ENCODE results near the gene SLC8A2. TPM values are rescaled to one million over a fixed set of nuclear protein-coding genes. Genes with fewer than 3 reads are reported as not detected.

Gene SLC8A2
- total and polyA plus RNA-seq, 2 of the 4 experiments (the other 2 are of a cell fraction): 0.05 TPM; not detected in 1

DNA sequence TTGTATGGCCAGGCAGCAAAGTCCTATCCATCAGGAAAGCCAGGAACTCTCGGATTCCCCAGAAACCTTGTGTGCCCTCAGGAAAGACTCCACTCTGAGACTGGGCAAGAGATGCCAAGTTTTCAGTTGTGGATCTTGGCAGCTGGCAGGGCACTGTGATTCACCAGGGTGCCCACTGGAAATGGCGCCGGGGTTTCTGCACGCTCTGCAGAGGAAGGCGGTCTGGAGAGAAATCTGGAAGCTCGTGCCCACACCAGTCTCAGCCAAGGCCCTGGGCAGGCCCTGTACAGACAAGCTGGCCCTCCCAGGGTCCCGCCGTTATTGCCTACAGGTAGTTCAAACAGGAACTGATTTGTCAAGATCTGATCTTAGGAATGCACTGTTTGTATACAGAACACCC, 38.3 kb upstream of the SLC8A2 start:
- no peak overlapping the region for H3K14ac ChIP-seq (replicated peaks; ENCODE audit: low read depth, low read length)
- no peak overlapping the region for H4K91ac ChIP-seq (ENCODE audit: insufficient read depth, low read depth, low read length)
- TF ChIP-seq RFX5 (IDR thresholded peaks at IDR 0.05; ENCODE audit: low read depth, low read length): no peak
- no peak for TF ChIP-seq MXI1 (IDR thresholded peaks at IDR 0.05; ENCODE audit: borderline replicate concordance, low read depth, low read length)
- no peak for TF ChIP-seq MAZ (IDR thresholded peaks at IDR 0.05; ENCODE audit: borderline replicate concordance, low read depth, low read length)
- TF ChIP-seq CHD1 (IDR thresholded peaks at IDR 0.05; ENCODE audit: low read depth, low read length): no peak
- 86% methylated on average over 5 of the region's 8 CpGs; no CpG with 5 or more reads in 1 of the 2 experiments for WGBS, 2 experiments (ENCODE audit: extremely low coverage in 2 of 2, insufficient read length in 1 of 2)
- H4K20me1 ChIP-seq (ENCODE audit: insufficient read depth, low read length): peaks cover 75% of the 10 kb centered on the region
- dilution Hi-C loops (cut with HindIII; ENCODE audit: low sequenced_read_pairs, unreplicated experiment): no loop called here
- H4K8ac ChIP-seq (ENCODE audit: low read depth in 2 of 2, low read length in 2 of 2): no peak overlapping the region
- H3K79me1 ChIP-seq (ENCODE audit: low read depth in 1 of 2, low read length in 2 of 2): peaks cover 39 to 94% of the 10 kb centered on the region in 2 experiments
- no peak overlapping the region for H3K27ac ChIP-seq (ENCODE audit: insufficient read depth, low read length)
- no peak overlapping the region for H3K4me2 ChIP-seq (ENCODE audit: low read depth, low read length)
- CTCF ChIA-PET: interaction anchor here (1.6 kb wide), 1 partner anchor 189 kb away, joined by 3 read pairs; no protein-coding TSS in a partner anchor
- no peaks in the 10 kb centered on the region for H3K27me3 ChIP-seq (ENCODE audit: control insufficient read depth, insufficient read depth, low read length)
- H3K4me1 ChIP-seq (ENCODE audit: control insufficient read depth, insufficient read depth, low read length): peaks cover 18% of the 10 kb centered on the region
- no peak overlapping the region for H3K9ac ChIP-seq (ENCODE audit: low read depth, low read length)
- H2AK9ac ChIP-seq (replicated peaks; ENCODE audit: low read depth, low read length, poor library complexity): no peak overlapping the region
- H2BK5ac ChIP-seq (ENCODE audit: low read depth, low read length, poor library complexity, severe bottlenecking): no peak overlapping the region
- in situ Hi-C loops (cut with MboI; ENCODE audit: low sequenced_read_pairs): no loop called here
- DNase-seq (no peak), ATAC-seq (ENCODE audit: low read depth) (no peak)
- H3K9me1 ChIP-seq (ENCODE audit: insufficient read depth, low read length): peaks cover 20% of the 10 kb centered on the region
- H4K5ac ChIP-seq (ENCODE audit: low read depth, low read length): no peak overlapping the region
- no peak overlapping the region for H2AK5ac ChIP-seq (ENCODE audit: low read depth, low read length)
- H3K4ac ChIP-seq (ENCODE audit: low read depth, low read length): no peak overlapping the region
- no peak overlapping the region for H2BK15ac ChIP-seq (ENCODE audit: low read depth, low read length)
- no peak overlapping the region for H2AFZ ChIP-seq (replicated peaks; ENCODE audit: low read length, poor library complexity)
- peaks cover 3% of the 10 kb centered on the region for H3K36me3 ChIP-seq (ENCODE audit: control insufficient read depth, insufficient read depth, low read length)
- no peak overlapping the region for H3K56ac ChIP-seq (ENCODE audit: extremely low read depth, insufficient read depth, low read length)
- H3K9me3 ChIP-seq (ENCODE audit: control insufficient read depth, insufficient read depth, low read length): no peaks in the 10 kb centered on the region
- no peak overlapping the region for H3K4me3 ChIP-seq (ENCODE audit: insufficient read depth, low read depth, low read length)
- H3K18ac ChIP-seq (ENCODE audit: low read depth, low read length): no peak overlapping the region
- BruUV-seq (replicated peaks): no TSS peak
- no peak overlapping the region for H2BK20ac ChIP-seq (ENCODE audit: low read depth, low read length)
- POLR2A ChIA-PET (ENCODE audit: unreplicated experiment): no interaction called here
- H2BK120ac ChIP-seq (ENCODE audit: low read depth, low read length): no peak overlapping the region
- intact Hi-C loops (cut with micrococcal nuclease): loop anchor here (10.0 kb wide), 1 partner anchor 155 kb away; no protein-coding TSS in a partner anchor
- H3K23ac ChIP-seq (ENCODE audit: low read depth, low read length): no peak overlapping the region

Data from IMR-90 (cell line).